ENCODE data around the gene CENPT.

CENPT gene

DNA sequence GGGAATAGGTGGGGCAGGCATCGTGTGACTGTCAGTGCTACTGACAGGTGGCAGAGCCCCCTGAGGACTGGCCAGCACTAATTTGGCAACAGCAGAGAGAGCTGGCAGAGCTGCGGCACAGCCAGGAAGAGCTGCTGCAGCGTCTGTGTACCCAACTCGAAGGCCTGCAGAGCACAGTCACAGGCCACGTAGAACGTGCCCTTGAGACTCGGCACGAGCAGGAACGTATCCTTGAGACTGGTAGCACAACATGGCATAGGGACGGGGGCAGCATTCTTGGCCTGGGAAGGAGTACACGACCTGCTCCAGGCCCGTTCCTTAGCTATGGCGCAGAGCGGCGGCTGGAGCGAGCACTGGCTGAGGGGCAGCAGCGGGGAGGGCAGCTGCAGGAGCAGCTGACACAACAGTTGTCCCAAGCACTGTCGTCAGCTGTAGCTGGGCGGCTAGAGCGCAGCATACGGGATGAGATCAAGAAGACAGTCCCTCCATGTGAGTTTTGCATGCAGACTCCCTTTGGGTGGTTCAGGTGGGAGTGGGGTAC lies 34.2 kb upstream of the CENPT start:
- no peak overlapping the region for H3K27ac ChIP-seq
- TF ChIP-seq ZFX (IDR thresholded peaks at IDR 0.05): no peak
- TF ChIP-seq, protein P1, sequence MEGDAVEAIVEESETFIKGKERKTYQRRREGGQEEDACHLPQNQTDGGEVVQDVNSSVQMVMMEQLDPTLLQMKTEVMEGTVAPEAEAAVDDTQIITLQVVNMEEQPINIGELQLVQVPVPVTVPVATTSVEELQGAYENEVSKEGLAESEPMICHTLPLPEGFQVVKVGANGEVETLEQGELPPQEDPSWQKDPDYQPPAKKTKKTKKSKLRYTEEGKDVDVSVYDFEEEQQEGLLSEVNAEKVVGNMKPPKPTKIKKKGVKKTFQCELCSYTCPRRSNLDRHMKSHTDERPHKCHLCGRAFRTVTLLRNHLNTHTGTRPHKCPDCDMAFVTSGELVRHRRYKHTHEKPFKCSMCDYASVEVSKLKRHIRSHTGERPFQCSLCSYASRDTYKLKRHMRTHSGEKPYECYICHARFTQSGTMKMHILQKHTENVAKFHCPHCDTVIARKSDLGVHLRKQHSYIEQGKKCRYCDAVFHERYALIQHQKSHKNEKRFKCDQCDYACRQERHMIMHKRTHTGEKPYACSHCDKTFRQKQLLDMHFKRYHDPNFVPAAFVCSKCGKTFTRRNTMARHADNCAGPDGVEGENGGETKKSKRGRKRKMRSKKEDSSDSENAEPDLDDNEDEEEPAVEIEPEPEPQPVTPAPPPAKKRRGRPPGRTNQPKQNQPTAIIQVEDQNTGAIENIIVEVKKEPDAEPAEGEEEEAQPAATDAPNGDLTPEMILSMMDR (conservative IDR thresholded peaks at IDR 0.05): no peak

DNA sequence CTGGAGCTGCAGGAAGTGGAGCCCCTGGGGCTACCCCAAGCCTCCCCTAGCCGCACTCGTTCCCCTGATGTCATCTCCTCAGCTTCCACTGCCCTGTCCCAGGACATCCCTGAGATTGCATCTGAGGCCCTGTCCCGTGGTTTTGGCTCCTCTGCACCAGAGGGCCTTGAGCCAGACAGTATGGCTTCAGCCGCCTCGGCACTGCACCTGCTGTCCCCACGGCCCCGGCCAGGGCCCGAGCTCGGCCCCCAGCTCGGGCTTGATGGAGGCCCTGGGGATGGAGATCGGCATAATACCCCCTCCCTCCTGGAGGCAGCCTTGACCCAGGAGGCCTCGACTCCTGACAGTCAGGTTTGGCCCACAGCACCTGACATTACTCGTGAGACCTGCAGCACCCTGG lies 33.1 kb upstream of the CENPT start:
- TF ChIP-seq, protein P1 (conservative IDR thresholded peaks at IDR 0.05): no peak
- no peak for TF ChIP-seq ZFX (IDR thresholded peaks at IDR 0.05)

DNA sequence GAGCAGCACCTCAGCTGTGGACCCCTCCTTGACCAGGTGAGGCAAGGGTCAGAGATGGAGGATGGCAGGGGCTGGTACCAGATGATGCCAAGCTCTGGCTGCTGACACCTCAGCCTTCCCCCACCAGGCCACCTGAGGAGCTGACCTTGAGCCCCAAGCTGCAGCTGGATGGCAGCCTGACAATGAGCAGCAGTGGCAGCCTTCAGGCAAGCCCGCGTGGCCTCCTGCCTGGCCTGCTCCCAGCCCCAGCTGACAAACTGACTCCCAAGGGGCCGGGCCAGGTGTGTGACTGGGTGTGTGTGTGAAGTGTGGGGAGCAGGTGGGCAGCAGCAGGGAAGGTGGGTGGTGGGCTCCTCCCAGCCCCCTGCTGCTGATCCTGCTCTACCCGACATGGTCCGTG lies 32.4 kb upstream of the CENPT start:
- TF ChIP-seq, protein P1 (conservative IDR thresholded peaks at IDR 0.05): no peak
- TF ChIP-seq ZFX (IDR thresholded peaks at IDR 0.05): no peak
- no peak overlapping the region for H3K27ac ChIP-seq

More for the DNA sequence above, 33.1 kb upstream of the CENPT start:
- no peak overlapping the region for H3K27ac ChIP-seq

DNA sequence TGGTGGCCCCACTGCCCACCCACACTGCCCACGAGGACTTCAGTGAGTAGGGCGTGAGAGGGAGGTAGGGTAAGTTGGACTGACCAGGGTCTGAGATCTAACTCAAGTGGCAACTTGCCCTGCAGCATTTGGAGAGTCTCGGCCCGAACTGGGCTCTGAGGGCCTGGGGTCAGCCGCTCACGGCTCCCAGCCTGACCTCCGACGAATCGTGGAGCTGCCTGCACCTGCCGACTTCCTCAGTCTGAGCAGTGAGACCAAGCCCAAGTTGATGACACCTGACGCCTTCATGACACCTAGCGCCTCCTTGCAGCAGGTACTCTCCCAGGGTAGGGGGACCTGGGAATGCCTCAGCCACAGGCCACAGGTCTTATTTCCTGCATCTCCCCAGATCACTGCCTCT lies 32.0 kb upstream of the CENPT start:
- no peak overlapping the region for H3K27ac ChIP-seq
- TF ChIP-seq, protein P1 (conservative IDR thresholded peaks at IDR 0.05): no peak
- no peak for TF ChIP-seq ZFX (IDR thresholded peaks at IDR 0.05)

DNA sequence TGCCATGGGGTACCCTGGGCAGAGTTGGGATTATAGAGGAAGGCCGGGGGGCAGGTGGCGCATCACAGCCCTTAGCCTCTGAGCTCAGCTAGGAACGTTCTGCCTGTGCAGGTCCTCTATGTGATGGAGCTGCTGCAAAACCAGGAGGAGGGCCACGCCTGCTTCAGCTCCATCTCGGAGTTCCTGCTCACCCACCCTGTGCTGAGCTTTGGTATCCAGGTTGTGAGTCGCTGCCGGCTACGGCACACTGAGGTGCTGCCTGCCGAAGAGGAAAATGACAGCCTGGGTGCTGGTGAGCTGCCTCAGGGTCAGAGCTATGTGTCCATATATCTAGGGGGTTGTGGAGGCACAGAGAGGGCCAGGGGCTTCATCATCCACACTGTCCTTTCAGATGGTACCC lies 31.4 kb upstream of the CENPT start:
- no peak overlapping the region for H3K27ac ChIP-seq
- TF ChIP-seq ZFX (IDR thresholded peaks at IDR 0.05): no peak
- TF ChIP-seq, protein P1 (conservative IDR thresholded peaks at IDR 0.05): no peak

DNA sequence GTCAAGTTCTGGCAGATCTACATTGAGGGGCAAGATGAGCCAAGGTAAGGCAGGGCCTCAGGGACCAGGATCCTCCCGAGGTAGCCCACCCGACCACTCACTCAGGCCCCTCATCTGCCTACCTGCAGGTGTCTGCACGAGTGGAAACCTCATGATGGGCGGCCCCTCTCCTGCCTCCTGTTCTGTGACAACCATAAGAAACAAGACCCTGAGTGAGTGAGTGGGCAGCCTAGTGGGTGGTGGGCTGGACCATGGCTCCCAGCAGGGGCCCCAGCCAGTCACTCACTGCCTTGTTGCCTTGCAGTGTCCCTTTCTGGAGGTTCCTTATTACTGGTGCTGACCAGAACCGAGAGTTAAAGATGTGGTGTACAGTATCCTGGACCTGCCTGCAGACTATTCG lies 30.7 kb upstream of the CENPT start:
- no peak for TF ChIP-seq ZFX (IDR thresholded peaks at IDR 0.05)
- TF ChIP-seq, protein P1 (conservative IDR thresholded peaks at IDR 0.05): no peak
- H3K27ac ChIP-seq: no peak overlapping the region

DNA sequence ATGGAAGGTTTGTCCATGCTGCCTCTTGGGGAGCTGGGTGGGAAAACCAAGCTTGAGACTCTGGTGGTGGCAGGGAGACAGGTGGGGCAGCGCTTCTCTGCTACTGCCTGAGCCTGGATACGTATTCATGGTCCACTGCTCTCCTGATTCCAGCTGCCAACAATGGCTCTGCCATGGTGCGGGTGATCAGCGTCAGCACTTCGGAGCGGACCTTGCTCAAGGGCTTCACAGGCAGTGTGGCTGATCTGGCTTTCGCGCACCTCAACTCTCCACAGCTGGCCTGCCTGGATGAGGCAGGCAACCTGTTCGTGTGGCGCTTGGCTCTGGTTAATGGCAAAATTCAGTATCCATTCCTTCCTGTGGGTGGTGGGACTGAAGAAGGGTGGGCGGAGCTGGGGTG lies 29.6 kb upstream of the CENPT start:
- TF ChIP-seq, protein P1 (conservative IDR thresholded peaks at IDR 0.05): no peak
- no peak for TF ChIP-seq ZFX (IDR thresholded peaks at IDR 0.05)
- no peak overlapping the region for H3K27ac ChIP-seq

Measured in C4-2B (cell line).